ENCODE results near the gene RABGAP1L. TPM values are rescaled to one million over a fixed set of nuclear protein-coding genes. Genes with fewer than 3 reads are reported as not detected.
"Not testable (repeated sequence)": the region's sequence is repeated elsewhere in the genome, so short reads cannot be mapped to it uniquely, and the experiment has no call there.

RABGAP1L gene
- total RNA-seq, 4 donors from 2014 or later, result 39.3 to 101 (median 63.7) TPM

DNA sequence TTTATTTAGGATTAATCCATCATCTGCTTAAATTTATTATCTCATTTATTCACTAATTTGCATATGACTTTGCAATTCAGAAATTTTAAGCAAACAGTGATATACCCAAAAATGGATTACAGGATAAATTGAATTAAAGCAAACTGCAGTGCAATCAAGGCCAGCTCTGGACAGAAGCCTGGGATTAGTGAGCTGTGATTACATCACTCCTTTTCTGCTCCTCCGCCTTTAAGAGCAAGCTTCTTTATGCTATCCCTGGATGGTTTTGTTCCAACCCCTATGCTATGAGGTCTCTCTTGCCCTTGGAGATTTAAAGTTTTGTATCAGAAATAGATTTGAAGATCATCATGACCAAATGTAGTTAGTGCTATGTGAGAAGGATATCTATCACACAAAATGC is 321.0 kb downstream of the RABGAP1L start:
- Histone ChIP-seq H3K27me3 (no peaks in the 10 kb centered on the region), H3K4me1 (no peaks in the 10 kb centered on the region), H3K27ac (replicated peaks in 1 of 4) (no peak overlapping the region), H3K4me3 (no peak overlapping the region), H3K36me3 (no peaks in the 10 kb centered on the region), H3K9me3 (no peaks in the 10 kb centered on the region)
- DNase-seq (ENCODE audit: extremely low spot score), result no peak
- TF ChIP-seq, protein P1, sequence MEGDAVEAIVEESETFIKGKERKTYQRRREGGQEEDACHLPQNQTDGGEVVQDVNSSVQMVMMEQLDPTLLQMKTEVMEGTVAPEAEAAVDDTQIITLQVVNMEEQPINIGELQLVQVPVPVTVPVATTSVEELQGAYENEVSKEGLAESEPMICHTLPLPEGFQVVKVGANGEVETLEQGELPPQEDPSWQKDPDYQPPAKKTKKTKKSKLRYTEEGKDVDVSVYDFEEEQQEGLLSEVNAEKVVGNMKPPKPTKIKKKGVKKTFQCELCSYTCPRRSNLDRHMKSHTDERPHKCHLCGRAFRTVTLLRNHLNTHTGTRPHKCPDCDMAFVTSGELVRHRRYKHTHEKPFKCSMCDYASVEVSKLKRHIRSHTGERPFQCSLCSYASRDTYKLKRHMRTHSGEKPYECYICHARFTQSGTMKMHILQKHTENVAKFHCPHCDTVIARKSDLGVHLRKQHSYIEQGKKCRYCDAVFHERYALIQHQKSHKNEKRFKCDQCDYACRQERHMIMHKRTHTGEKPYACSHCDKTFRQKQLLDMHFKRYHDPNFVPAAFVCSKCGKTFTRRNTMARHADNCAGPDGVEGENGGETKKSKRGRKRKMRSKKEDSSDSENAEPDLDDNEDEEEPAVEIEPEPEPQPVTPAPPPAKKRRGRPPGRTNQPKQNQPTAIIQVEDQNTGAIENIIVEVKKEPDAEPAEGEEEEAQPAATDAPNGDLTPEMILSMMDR (IDR thresholded peaks at IDR 0.05), result no peak
- TF ChIP-seq POLR2AphosphoS5 (IDR thresholded peaks at IDR 0.05), result no peak
- intact Hi-C loops (cut with DNase I), result no loop called here
- 74% methylated on average over 1 of the region's 1 CpG for WGBS

DNA sequence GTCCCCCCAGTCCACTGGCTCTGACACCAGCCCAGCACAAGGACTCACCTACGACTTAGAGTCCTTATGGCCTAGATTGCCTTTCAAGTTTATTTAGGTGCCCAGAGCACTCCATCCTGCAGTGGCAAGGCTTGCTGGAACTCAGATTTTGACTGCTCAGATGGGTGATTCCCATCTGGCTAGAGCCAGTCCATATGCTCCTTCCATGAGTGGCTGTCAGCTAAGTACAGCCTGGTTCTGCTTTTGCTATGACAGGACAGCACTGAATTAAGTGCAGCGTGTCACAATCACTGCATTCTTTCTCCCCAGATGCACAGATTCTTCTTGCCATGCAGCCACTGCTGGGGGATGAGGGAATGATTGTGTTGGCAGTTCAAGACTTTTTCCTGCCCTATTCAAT is 332.3 kb downstream of the RABGAP1L start:
- Histone ChIP-seq H3K9me3 (no peaks in the 10 kb centered on the region), H3K4me1 (no peaks in the 10 kb centered on the region), H3K4me3 (no peak overlapping the region), H3K36me3 (no peaks in the 10 kb centered on the region), H3K27me3 (no peaks in the 10 kb centered on the region), H3K27ac (replicated peaks in 1 of 4) (no peak overlapping the region)
- intact Hi-C loops (cut with DNase I), result no loop called here
- no peak for DNase-seq (ENCODE audit: extremely low spot score)
- WGBS, result 89% methylated on average over 2 of the region's 2 CpGs
- TF ChIP-seq EP300 (IDR thresholded peaks at IDR 0.05) (no peak), POLR2AphosphoS5 (IDR thresholded peaks at IDR 0.05) (no peak)

DNA sequence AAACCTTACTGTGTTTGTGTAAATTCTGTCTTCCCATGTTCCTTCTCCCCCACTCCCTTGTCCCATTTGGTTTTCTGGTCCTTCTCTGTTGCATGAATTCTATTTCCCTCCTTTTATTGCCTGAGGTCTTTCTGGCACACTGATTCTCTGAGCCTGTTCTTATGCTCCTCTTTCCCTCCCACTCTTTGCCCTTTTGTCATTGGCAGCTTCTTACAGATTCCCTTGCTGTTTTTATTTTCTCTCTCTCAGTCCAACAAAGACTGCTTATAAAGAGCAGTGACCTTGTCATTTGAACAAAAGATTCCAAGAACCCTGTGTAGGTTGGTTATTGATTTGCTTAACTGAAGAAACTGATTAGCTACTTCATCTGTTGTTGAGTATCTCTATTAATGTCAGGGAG is 338.2 kb downstream of the RABGAP1L start:
- Histone ChIP-seq H3K27ac (replicated peaks in 1 of 4) (no peak overlapping the region), H3K4me3 (no peak overlapping the region), H3K4me1 (peaks cover 0 to 10% (median 6%) of the 10 kb centered on the region in 4 donors), H3K27me3 (no peaks in the 10 kb centered on the region), H3K36me3 (no peaks in the 10 kb centered on the region), H3K9me3 (no peaks in the 10 kb centered on the region)
- TF ChIP-seq EP300 (IDR thresholded peaks at IDR 0.05) (no peak), POLR2AphosphoS5 (IDR thresholded peaks at IDR 0.05) (no peak), POLR2A (IDR thresholded peaks at IDR 0.05; ENCODE audit: low read depth) (no peak)
- TF ChIP-seq, protein P1 (IDR thresholded peaks at IDR 0.05), result no peak
- DNase-seq (ENCODE audit: extremely low spot score), result no peak
- intact Hi-C loops (cut with DNase I), result no loop called here

DNA sequence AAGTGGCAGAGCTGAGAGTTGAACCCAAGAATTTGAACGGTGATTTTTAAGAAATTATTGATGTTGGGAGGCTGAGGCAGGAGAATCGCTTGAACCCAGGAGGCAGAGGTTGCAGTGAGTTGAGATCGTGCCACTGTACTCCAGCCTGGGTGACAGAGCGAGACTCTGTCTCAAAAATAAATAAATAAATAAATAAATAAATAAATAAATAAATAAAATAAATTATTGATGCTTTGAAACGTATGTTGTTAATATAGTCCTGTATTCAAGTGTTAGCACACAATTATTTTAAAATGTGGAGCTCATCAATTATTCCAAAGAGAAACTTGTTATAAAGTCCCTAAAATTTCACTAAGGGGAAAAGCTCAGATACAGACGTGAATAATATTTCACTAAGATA is 357.4 kb downstream of the RABGAP1L start:
- DNase-seq (ENCODE audit: extremely low spot score); H3K36me3 ChIP-seq; H3K9me3 ChIP-seq; H3K27me3 ChIP-seq; intact Hi-C loops (cut with DNase I); H3K4me3 ChIP-seq; H3K27ac ChIP-seq (replicated peaks in 1 of 4): not testable (repeated sequence)
- 94% methylated on average over 6 of the region's 6 CpGs for WGBS
- peaks cover 5 to 12% (median 5%) of the 10 kb centered on the region in 4 donors for H3K4me1 ChIP-seq

DNA sequence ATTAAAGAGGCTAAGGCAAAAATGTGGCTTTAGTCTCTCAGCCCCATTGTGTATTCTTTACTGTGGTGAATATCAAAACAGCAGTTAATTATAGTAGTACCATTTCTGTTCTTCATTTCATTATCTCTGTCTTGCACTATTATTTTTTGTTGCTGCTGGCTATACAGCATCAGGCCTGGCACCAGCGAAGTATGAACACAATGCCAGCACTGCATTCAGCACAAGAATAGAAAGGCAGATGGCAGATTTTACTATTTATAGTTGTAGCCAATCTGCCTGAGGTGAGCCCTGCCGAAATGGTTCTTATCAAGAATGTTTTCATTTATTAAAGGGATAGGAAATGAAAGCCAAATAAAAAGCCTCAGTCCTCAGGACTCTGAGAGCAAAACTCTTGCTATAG is 360.5 kb downstream of the RABGAP1L start:
- intact Hi-C loops (cut with DNase I), result no loop called here
- whole genome bisulfite sequencing, result 49% methylated on average over 2 of the region's 2 CpGs
- TF ChIP-seq EP300 (IDR thresholded peaks at IDR 0.05), result no peak
- TF ChIP-seq, protein P1 (IDR thresholded peaks at IDR 0.05), result no peak
- no peak for TF ChIP-seq POLR2AphosphoS5 (IDR thresholded peaks at IDR 0.05)
- no peak for TF ChIP-seq POLR2A (IDR thresholded peaks at IDR 0.05; ENCODE audit: low read depth)
- Histone ChIP-seq H3K4me1 (peaks cover 5 to 12% (median 5%) of the 10 kb centered on the region in 4 donors), H3K9me3 (peaks cover 0 to 6% (median 3%) of the 10 kb centered on the region in 4 donors), H3K36me3 (no peaks in the 10 kb centered on the region), H3K27ac (replicated peaks in 1 of 4) (no peak overlapping the region), H3K4me3 (no peak overlapping the region), H3K27me3 (no peaks in the 10 kb centered on the region)
- no peak for DNase-seq (ENCODE audit: extremely low spot score)

DNA sequence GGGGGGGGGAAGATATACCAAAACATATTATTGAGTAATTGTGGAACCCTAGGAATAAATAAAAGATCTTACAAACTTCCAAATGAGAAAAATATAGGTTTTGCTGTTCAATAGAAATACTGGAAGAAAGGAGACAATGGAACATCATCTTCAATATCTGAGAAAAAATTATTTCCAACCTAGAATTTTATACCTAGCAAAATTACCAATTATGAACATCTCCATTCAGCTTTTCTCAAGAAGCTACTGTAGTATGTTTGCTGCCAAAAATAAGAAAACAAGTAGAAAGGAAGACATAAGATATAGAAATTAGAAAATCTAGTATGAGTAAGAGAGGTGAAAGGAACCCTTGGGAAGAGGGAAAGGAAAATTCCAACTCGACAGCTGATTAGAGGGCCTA is 372.4 kb downstream of the RABGAP1L start:
- Histone ChIP-seq H3K9me3 (peaks cover 0 to 16% (median 8%) of the 10 kb centered on the region in 4 donors), H3K36me3 (peaks cover 0 to 4% (median 0%) of the 10 kb centered on the region in 4 donors), H3K4me1 (no peaks in the 10 kb centered on the region), H3K27me3 (no peaks in the 10 kb centered on the region), H3K27ac (replicated peaks in 1 of 4) (no peak overlapping the region), H3K4me3 (no peak overlapping the region)
- 97% methylated on average over 1 of the region's 1 CpG for WGBS
- intact Hi-C loops (cut with DNase I), result no loop called here
- TF ChIP-seq, protein P1 (IDR thresholded peaks at IDR 0.05), result no peak
- TF ChIP-seq EP300 (IDR thresholded peaks at IDR 0.05), result no peak
- no peak for TF ChIP-seq POLR2AphosphoS5 (IDR thresholded peaks at IDR 0.05)
- no peak for TF ChIP-seq POLR2A (IDR thresholded peaks at IDR 0.05; ENCODE audit: low read depth)
- DNase-seq (ENCODE audit: extremely low spot score), result no peak
